Effector memory CD4-positive, alpha-beta T cell (primary cell): ENCODE measurements around the gene CCZ1.
"Not testable (repeated sequence)": the region's sequence is repeated elsewhere in the genome, so short reads cannot be mapped to it uniquely, and the experiment has no call there.

Source experiments
- DNase-seq, 3 donors: peaks; one replicate each; pipeline ENCODE4 v3.0.0-alpha.2; 2020
- H3K27ac ChIP-seq: 2 replicates; pipeline ENCODE4 v1.7.0; 2013; ENCODE audit warnings: mild to moderate bottlenecking, low read length, moderate library complexity; ENCODE audit not compliant: insufficient read depth, poor library complexity, severe bottlenecking
- H3K27me3 ChIP-seq: replicated peaks from 2 replicates; pipeline ENCODE4 v1.7.0; 2013; ENCODE audit warnings: mild to moderate bottlenecking, low read length; ENCODE audit not compliant: insufficient read depth, control insufficient read depth, poor library complexity, severe bottlenecking
- H3K36me3 ChIP-seq: 2 replicates; pipeline ENCODE4 v1.7.0; 2013; ENCODE audit warnings: mild to moderate bottlenecking, low read length, moderate library complexity; ENCODE audit not compliant: control insufficient read depth, insufficient read depth
- H3K4me1 ChIP-seq: 2 replicates; pipeline ENCODE4 v1.7.0; 2013; ENCODE audit warnings: low read length, mild to moderate bottlenecking; ENCODE audit not compliant: control insufficient read depth, insufficient read depth, poor library complexity, severe bottlenecking
- H3K4me3 ChIP-seq: 2 replicates; pipeline ENCODE4 v1.7.0; 2013; ENCODE audit warnings: low read length, low read depth, mild to moderate bottlenecking; ENCODE audit not compliant: insufficient read depth, poor library complexity, severe bottlenecking
- H3K9me3 ChIP-seq: 2 replicates; pipeline ENCODE4 v1.7.0; 2013; ENCODE audit warnings: mild to moderate bottlenecking, low read length, moderate library complexity; ENCODE audit not compliant: control insufficient read depth

Gene CCZ1

GRCh38 chr7:5963205-5963604 lies 64.7 kb downstream of the CCZ1 start:
- H3K27ac ChIP-seq, H3K4me1 ChIP-seq, H3K27me3 ChIP-seq, H3K9me3 ChIP-seq, H3K36me3 ChIP-seq, H3K4me3 ChIP-seq, DNase-seq: not testable (repeated sequence)

DNA sequence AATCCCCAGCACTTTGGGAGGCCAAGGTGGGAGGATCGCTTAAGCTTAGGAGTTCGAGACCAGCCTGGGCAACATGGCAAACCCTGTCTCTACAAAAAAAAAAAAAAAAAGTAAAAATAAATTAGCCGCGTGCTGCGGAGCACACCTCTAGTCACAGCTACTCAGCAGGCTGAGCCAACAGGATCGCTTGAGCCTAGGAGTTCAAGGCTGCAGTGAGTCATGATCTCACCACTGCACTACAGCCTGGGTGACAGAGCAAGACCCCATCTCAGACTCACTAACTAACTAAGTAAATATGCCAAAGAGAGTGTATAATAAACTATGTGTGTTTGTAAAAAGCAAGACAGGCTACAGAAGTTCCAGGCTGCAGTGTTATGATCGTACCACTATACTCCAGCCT lies 65.3 kb downstream of the CCZ1 start:
- H3K4me1 ChIP-seq, DNase-seq, H3K9me3 ChIP-seq, H3K4me3 ChIP-seq, H3K36me3 ChIP-seq, H3K27me3 ChIP-seq, H3K27ac ChIP-seq: not testable (repeated sequence)

DNA sequence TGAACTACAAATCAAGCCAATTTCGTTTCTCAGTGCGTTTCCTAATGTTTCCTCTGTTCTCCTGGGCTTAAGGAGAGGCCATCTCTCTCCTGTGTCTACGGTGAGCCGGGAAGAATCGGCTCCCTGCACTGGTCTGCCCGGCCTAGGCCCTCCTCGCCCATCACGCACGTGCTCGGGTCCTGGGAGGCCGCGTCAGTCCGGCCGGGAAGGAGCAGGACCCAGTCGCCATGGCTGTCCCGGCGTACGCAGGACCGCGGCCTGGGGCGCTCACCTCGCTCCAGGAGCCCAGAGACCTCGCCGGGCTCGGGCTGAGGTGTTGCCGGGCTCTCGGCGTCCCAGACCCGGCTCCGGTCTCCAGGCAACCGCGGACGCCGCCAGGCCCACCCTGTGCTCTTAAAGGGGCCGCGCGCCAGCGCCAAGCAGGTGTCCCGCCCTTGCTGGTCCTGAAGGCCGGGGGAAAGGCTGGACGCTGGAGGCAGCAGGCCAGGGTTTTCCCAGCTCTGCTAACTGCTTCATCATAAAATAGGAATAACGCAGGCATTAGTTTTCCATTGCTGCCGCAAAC lies 71.9 kb downstream of the CCZ1 start, which contains the start of gene RSPH10B:
Gene RSPH10B, minus strand, starts transcription at position 343 of the 565 bp plus-strand sequence. CDS start 3,573 bp downstream, outside the sequence.
- not testable (repeated sequence) for H3K9me3 ChIP-seq, H3K4me3 ChIP-seq, H3K4me1 ChIP-seq, H3K27ac ChIP-seq, DNase-seq, H3K27me3 ChIP-seq, H3K36me3 ChIP-seq

DNA sequence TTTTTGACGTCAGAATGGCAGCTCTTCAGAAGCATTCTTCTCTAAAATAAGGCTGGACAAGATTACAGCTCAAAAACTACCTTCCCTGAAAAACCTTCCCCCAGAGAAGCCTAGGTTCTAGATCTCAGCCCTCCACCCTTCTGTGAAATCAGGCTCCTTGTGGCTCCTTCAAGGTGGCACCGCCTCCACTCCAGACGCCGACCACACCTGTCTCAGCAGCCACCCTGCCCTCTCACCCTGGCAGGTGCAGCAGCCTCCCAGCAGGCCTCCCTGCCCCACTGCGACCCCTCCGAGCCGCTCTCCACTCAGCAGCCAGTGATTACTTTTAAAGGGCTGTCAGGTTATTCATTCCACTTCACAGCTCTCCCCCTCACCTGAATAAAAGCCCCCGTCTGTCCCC lies 75.0 kb downstream of the CCZ1 start:
- not testable (repeated sequence) for H3K27ac ChIP-seq, H3K9me3 ChIP-seq, DNase-seq, H3K36me3 ChIP-seq, H3K4me1 ChIP-seq, H3K27me3 ChIP-seq, H3K4me3 ChIP-seq
